Measurements from ENCODE around the gene FHL1.

FHL1 gene

DNA sequence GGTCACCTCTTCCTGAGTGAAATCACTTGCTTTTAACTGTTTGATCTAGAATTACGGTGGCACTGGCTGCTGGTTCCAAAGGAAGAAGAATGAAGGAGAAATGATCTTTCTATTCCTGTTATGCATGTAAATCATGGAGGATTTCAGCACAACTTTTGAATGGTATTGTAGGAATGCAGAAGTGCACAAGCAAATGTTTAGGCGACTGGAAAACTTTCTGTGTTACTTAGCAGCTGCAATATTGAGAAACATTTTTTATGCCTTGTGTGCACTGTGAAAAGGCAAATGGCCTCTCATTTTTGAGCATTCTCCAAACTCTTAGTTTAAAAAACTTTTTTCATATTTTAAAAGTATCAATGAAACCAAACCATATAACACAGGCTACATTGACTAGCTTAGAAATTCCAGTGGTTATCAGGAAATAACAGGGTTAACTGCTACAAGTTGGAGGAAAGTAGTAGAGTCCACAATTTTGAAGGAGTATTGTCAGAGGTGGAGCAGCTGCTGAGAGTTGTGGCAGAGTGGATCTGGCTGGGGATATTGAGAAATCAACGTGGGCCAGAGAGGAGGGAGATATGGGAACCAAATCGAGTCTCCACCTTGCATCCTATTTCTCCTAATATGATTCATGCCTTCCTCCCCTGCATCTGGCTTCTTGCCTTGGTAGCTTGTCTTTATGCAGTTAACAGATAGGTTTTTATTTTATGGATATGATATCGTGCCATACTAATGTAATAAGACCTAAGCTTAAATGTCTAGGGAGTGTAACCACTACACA is 32.0 kb upstream of the FHL1 start:
- Histone ChIP-seq H2AFZ (ENCODE audit: low read depth, low read length) (peak overlapping the region; percentile 24; the same call in 1 of the 2 replicates), H3K36me3 (ENCODE audit: insufficient read depth, low read length) (no peaks in the 10 kb centered on the region), H3K4me2 (ENCODE audit: insufficient read depth, low read length) (peak overlapping the region; percentile 48; the same call in 1 of the 2 replicates), H3K4me1 (ENCODE audit: insufficient read depth, low read length) (peaks cover 34% of the 10 kb centered on the region), H4K20me1 (ENCODE audit: insufficient read depth, low read length) (no peaks in the 10 kb centered on the region), H3K9ac (ENCODE audit: low read depth, low read length) (peak overlapping the region; percentile 29), H3K27me3 (ENCODE audit: insufficient read depth, low read length, poor library complexity) (no peaks in the 10 kb centered on the region), H3K79me2 (ENCODE audit: insufficient read depth, low read length) (no peaks in the 10 kb centered on the region), H3K9me3 (ENCODE audit: insufficient read depth, low read length, severe bottlenecking) (no peaks in the 10 kb centered on the region), H3K27ac (ENCODE audit: low read length) (peak overlapping the region; percentile 83), H3K4me3 (ENCODE audit: low read depth in 1 of 2, low read length in 2 of 2) (no peak overlapping the region)
- ATAC-seq (ENCODE audit: insufficient read depth, low read depth) (peak; percentile 53), DNase-seq (no peak)
- no peak for TF ChIP-seq EZH2 (IDR thresholded peaks at IDR 0.05; ENCODE audit: borderline replicate concordance, low read depth, low read length, severe bottlenecking)
- TF ChIP-seq, protein P1, sequence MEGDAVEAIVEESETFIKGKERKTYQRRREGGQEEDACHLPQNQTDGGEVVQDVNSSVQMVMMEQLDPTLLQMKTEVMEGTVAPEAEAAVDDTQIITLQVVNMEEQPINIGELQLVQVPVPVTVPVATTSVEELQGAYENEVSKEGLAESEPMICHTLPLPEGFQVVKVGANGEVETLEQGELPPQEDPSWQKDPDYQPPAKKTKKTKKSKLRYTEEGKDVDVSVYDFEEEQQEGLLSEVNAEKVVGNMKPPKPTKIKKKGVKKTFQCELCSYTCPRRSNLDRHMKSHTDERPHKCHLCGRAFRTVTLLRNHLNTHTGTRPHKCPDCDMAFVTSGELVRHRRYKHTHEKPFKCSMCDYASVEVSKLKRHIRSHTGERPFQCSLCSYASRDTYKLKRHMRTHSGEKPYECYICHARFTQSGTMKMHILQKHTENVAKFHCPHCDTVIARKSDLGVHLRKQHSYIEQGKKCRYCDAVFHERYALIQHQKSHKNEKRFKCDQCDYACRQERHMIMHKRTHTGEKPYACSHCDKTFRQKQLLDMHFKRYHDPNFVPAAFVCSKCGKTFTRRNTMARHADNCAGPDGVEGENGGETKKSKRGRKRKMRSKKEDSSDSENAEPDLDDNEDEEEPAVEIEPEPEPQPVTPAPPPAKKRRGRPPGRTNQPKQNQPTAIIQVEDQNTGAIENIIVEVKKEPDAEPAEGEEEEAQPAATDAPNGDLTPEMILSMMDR (IDR thresholded peaks at IDR 0.05; ENCODE audit: borderline replicate concordance, extremely low read depth, low read length, poor library complexity, severe bottlenecking): no peak

DNA sequence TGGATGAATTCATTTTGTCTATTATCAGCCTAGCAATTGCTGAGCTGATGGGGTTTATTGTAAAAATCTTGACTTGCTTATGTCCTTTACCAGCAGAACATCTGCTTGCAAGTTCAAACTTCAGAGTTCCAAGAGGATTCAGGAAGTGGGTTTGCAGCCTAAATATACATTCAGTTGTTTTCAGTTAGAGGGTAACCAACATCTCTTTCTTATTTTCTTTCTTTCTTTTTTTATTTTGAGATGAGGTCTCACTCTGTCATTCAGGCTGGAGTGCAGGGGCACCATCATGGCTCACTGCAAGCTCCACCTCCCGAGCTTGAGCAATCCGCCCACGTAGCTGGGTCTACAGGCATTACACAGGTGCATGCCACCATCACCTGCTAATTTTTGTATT is 31.4 kb upstream of the FHL1 start:
- no peaks in the 10 kb centered on the region for H3K36me3 ChIP-seq (ENCODE audit: insufficient read depth, low read length)
- no peaks in the 10 kb centered on the region for H3K79me2 ChIP-seq (ENCODE audit: insufficient read depth, low read length)
- no peaks in the 10 kb centered on the region for H3K27me3 ChIP-seq (ENCODE audit: insufficient read depth, low read length, poor library complexity)
- peak overlapping the region; percentile 48 for H3K4me2 ChIP-seq (ENCODE audit: insufficient read depth, low read length)
- DNase-seq (peak; percentile 60), ATAC-seq (ENCODE audit: insufficient read depth, low read depth) (peak; percentile 85)
- no peaks in the 10 kb centered on the region for H4K20me1 ChIP-seq (ENCODE audit: insufficient read depth, low read length)
- peaks cover 34% of the 10 kb centered on the region for H3K4me1 ChIP-seq (ENCODE audit: insufficient read depth, low read length)
- no peaks in the 10 kb centered on the region for H3K9me3 ChIP-seq (ENCODE audit: insufficient read depth, low read length, severe bottlenecking)
- no peak overlapping the region for H3K4me3 ChIP-seq (ENCODE audit: low read depth in 1 of 2, low read length in 2 of 2)
- peak overlapping the region; percentile 83 for H3K27ac ChIP-seq (ENCODE audit: low read length)
- TF ChIP-seq EZH2 (IDR thresholded peaks at IDR 0.05; ENCODE audit: borderline replicate concordance, low read depth, low read length, severe bottlenecking): no peak
- TF ChIP-seq, protein P1 (IDR thresholded peaks at IDR 0.05; ENCODE audit: borderline replicate concordance, extremely low read depth, low read length, poor library complexity, severe bottlenecking): no peak
- H2AFZ ChIP-seq (ENCODE audit: low read depth, low read length): peak overlapping the region; percentile 54
- H3K9ac ChIP-seq (ENCODE audit: low read depth, low read length): peak overlapping the region; percentile 29; the same call in 1 of the 2 replicates

DNA sequence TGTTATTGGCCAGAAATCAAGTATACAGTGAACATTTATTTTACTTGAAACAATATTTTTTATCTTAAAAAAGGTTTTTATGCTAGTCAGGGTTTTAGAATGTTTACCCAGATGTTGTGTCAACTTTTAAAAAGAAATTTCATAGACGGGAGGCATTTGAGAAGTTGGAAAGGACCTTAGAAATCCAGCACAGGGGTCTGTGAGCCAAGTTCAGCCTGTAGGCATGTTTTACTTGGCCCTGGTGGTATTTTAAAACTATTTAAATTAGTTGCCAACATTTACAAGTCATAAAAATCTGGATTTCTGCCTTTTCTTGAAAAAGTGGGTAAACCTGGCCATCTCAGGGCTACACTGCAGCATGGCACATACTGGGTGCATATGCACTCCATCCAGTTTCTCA is 25.5 kb upstream of the FHL1 start:
- Histone ChIP-seq H3K4me3 (ENCODE audit: low read depth in 1 of 2, low read length in 2 of 2) (no peak overlapping the region), H3K4me2 (ENCODE audit: insufficient read depth, low read length) (no peak overlapping the region), H3K9me3 (ENCODE audit: insufficient read depth, low read length, severe bottlenecking) (no peaks in the 10 kb centered on the region), H2AFZ (ENCODE audit: low read depth, low read length) (no peak overlapping the region), H4K20me1 (ENCODE audit: insufficient read depth, low read length) (no peaks in the 10 kb centered on the region), H3K9ac (ENCODE audit: low read depth, low read length) (no peak overlapping the region), H3K79me2 (ENCODE audit: insufficient read depth, low read length) (no peaks in the 10 kb centered on the region), H3K4me1 (ENCODE audit: insufficient read depth, low read length) (peaks cover 8% of the 10 kb centered on the region), H3K27me3 (ENCODE audit: insufficient read depth, low read length, poor library complexity) (no peaks in the 10 kb centered on the region), H3K27ac (ENCODE audit: low read length) (no peak overlapping the region), H3K36me3 (ENCODE audit: insufficient read depth, low read length) (no peaks in the 10 kb centered on the region)
- TF ChIP-seq EZH2 (IDR thresholded peaks at IDR 0.05; ENCODE audit: borderline replicate concordance, low read depth, low read length, severe bottlenecking): no peak
- TF ChIP-seq, protein P1 (IDR thresholded peaks at IDR 0.05; ENCODE audit: borderline replicate concordance, extremely low read depth, low read length, poor library complexity, severe bottlenecking): no peak
- ATAC-seq (ENCODE audit: insufficient read depth, low read depth) (no peak), DNase-seq (no peak)
